ENCODE measurements around the gene FRMPD2.
"Not testable (repeated sequence)": the region's sequence is repeated elsewhere in the genome, so short reads cannot be mapped to it uniquely, and the experiment has no call there.

Gene FRMPD2

DNA sequence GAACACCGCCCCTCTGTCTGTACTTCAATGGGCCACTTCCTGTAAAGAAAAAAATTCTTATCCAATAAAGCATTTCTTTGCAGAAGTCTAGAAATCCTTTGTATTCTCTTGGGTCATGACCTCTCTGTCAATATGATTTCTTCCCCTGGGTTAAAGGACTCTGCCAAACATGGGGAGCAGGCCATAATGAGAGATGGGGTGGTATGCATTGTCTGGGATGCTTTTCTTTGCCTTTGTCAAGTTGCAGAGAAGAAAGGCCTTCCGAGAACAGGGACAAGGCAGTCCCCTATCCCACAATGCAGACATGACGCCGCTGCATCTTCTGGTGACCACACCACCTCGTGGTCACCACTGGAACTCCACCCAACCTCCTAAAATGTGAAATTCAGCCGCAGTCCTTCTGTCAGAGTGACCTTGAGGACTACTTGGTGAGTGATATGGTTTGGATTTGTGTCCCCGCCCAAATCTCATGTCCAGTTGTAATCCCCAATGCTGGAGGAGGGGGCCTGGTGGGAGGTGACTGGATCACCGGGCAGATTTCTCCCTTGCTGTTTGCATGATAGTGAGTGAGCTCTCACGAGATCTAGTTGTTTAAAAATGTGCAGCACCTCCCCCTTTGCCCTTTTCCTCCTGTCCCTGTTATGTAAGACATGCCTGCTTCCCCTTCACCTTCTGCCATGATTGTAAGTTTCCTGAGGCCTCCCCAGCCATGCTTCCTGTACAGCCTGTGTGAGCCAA lies 15.2 kb upstream of the FRMPD2 start:
- DNase-seq (ENCODE audit: low read depth) = no peak

- DNase-seq (ENCODE audit: low read depth) = no peak
Observed at GRCh38 chr10:48288661-48289060, 14.2 kb upstream of the FRMPD2 start.

- DNase-seq (ENCODE audit: low read depth) = no peak
Observed at GRCh38 chr10:48287417-48288391, 13.2 kb upstream of the FRMPD2 start.

DNA sequence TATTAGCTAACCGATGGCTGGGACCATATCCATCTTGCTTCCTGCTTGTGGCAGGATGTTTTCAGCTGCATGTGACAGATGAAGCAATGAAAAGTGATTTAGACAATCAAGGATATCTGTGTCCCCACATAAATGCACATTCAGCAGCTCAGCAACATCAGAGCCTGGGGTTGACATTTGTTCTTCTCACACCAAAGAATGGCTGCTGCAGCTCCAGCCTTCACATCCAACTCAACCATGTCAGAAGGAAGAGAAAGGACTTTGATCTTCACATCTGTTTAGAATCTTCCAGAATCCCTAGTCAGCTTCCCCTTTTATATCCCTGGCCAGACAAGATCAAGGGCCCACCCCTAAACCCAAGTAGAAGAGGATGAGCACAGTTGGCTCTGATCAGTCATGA lies 11.9 kb upstream of the FRMPD2 start:
- no peak for DNase-seq (ENCODE audit: low read depth)

GRCh38 chr10:48285710-48286109 lies 11.2 kb upstream of the FRMPD2 start:
- DNase-seq (ENCODE audit: low read depth) = no peak

GRCh38 chr10:48284811-48285210 lies 10.3 kb upstream of the FRMPD2 start:
- no peak for DNase-seq (ENCODE audit: low read depth)

- DNase-seq (ENCODE audit: low read depth) = no peak
Observed at GRCh38 chr10:48284002-48284546, 9.6 kb upstream of the FRMPD2 start.

- DNase-seq (ENCODE audit: low read depth) = no peak
Observed at GRCh38 chr10:48282829-48283228, 8.3 kb upstream of the FRMPD2 start.

DNA sequence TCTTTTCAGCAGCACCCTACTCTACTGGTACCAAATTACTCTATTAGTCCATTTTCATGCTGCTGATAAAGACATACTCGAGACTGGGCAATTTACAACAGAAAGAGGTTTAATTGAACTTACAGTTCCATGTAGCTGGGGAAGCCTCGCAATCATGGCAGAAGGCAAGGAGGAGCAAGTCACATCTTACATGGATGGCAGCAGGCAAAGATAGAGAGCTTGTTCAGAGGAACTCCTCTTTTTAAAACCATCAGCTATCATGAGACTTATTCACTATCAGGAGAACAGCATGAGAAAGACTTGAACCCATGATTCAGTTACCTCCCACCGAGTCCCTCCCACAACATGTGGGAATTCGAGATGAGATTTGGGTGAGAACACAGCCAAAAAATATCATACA lies 7.2 kb upstream of the FRMPD2 start:
- not testable (repeated sequence) for DNase-seq (ENCODE audit: low read depth)

DNA sequence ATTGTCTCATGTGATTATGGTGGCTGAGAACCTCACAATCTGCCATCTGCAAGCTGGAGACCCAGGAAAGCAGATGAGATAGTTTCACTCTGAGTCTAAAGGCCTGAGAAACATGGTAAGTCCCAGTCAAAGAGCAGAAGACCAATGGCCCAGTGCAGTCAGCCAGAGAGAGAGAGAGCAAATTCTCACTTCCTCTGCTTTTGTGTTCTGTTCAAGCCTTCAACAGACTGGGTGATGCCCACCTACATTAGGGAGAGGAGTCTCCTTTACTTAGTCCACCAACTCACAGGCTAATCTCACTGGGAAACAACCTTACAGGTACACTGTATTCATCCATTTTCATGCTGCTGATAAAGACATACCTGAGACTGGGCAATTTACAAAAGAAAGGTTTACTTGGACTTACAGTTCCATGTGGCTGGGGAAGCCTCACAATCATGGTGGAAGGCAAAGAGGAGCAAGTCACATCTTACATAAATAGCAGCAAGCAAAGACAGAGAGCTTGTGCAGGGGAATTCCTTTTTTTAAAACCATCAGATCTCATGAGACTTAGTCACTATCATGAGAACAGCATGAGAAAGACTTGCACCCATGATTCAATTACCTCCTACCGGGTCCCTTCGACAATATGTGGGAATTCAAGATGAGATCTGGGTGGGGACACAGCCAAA lies 4.7 kb upstream of the FRMPD2 start:
- DNase-seq (ENCODE audit: low read depth) = no peak

- no peak for DNase-seq (ENCODE audit: low read depth)
Observed at GRCh38 chr10:48277093-48277492, 2.6 kb upstream of the FRMPD2 start.

DNA sequence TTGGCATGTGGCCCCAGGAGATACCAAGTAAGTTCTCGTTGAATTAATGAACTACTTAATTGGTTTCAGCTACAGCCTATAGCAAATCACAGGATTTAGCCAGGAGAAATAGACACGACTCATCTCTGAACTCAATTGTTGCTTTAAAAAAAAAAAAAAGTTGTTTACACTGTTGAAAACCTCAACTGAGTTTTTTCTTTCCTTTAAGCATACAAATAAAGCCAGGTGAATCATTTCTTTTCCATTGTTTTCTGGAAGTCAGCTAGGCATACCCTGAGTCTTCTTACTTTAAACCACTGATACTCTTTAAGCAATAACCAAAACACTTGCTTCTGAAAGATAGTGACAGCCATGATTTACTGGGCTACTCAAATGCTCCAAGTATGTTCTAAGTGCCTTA lies 755 bp downstream of the FRMPD2 start:
- DNase-seq (ENCODE audit: low read depth) = no peak

DNA sequence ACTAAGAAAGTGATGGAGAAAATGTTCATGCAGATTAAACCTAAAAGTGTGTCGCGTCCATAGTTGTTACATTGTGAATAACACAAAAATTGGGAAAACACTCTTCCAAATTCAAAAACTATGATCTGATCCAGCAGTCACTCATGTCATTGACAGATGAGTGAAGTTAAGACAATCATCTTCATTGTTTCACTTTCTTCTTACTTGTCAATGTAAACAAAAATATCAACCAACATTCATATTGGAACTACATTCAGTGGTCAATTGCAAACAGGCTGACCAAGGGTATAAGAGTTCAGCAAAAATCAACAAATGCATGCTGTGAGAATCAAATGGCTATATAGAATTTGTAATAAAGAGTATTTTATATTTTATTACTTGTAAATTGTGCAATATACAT lies 1.8 kb downstream of the FRMPD2 start:
- no peak for DNase-seq (ENCODE audit: low read depth)

DNA sequence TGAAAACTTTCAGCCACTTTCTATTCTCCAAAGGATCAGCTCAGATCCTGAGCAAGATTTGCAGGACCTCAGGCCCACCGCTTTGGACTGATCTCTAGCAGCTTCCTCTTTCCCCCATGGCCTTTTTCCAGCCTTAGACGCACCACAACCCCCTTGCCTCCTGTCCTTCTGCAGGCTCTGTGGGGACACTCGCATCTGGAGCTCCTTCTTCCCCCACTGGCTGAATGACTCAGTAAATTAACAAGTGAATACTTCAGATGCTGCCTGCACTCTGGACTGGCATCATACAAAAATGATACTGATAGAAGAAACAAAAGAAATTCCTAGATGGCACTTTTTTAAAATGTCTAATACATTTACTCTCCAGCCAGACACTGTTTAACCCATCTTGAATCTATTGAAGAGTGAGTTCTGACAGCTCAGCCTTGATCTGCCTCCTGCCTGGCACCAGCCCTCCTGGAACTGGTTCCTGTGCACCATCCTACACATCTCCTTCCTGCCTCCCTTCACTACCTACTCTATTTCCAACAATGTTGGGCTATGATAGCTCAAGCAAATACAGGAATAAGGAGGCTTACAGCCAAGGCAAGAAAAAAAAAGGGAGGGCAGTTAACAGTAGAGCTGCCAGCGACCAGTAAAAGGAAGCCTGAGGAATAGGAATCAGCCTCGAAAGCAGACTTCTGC lies 3.3 kb downstream of the FRMPD2 start:
- no peak for DNase-seq (ENCODE audit: low read depth)

GRCh38 chr10:48266528-48266927 lies 8.0 kb downstream of the FRMPD2 start:
- no peak for DNase-seq (ENCODE audit: low read depth)

- no peak for DNase-seq (ENCODE audit: low read depth)
Observed at GRCh38 chr10:48258105-48258504, 16.4 kb downstream of the FRMPD2 start.

- DNase-seq (ENCODE audit: low read depth) = no peak
Observed at GRCh38 chr10:48257407-48257961, 17.0 kb downstream of the FRMPD2 start.

DNA sequence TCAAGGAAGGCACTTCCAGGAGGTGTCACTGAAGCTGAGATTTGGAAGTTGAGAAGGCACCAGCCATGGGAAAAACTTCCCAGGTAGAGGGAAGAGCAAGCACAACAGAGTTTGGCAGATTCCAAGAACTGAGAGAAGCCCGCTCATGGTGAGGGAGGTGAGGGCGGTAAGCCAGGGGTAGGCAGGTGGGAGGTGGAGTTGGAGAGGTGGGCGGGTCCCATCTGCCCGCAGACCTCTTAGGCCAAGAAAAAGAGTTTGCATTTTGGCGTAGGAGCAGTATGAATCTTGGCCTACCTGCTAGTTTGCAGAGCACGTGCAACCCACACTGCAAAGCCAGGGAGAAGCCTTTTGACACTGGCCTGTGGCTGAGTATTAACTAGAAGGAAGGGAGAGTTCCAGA lies 18.8 kb downstream of the FRMPD2 start:
- DNase-seq (ENCODE audit: low read depth) = no peak

GRCh38 chr10:48254750-48255512 lies 19.6 kb downstream of the FRMPD2 start:
- DNase-seq (ENCODE audit: low read depth) = no peak

DNA sequence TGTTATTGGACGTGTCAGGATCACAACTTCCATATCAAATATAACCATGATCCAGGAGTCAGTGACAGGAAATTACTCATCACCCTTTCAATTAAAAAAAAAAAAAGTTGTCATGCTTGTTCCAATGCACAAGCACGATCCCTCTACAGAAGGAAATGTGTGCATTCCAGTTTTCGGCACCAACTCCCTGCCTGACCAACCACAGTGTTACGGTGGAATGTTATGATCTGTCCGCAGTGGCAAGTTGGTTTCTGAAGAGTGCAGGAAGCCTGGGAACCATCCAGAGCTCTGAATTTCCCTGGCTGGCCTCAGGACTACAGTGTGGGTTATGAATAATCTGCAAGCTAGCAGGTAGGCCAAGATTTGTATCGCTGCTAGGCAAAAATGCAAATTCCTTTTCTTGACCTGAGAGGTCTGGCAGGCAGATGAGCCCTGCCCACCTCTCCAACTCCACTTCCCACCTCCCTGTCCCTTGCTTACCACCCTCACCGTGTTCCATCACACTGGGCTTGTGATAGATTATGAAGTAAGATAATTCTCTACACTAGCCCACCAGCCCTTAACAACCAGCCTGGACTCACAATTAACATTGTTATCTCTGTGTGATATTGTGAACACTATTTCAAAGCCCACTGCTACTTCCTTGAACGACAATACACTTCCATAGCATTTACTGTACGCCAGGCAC lies 20.4 kb downstream of the FRMPD2 start:
- DNase-seq (ENCODE audit: low read depth) = peak; percentile 33

All from HS-5 (cell line).